Prostate gland (tissue), 2 donors: ENCODE measurements around the gene KRTAP12-4. TPM values are rescaled to one million over a fixed set of nuclear protein-coding genes. Genes with fewer than 3 reads are reported as not detected.
"Not testable (repeated sequence)": the region's sequence is repeated elsewhere in the genome, so short reads cannot be mapped to it uniquely, and the experiment has no call there.

Source experiments
- DNase-seq: peaks from one replicate; pipeline ENCODE4 v3.0.0-alpha.2; 2019; ENCODE audit warnings: low spot score
- H3K27ac ChIP-seq, 2 donors: fragments of 200-600 bp; sonication (generic); 2 replicates each; pipeline ENCODE4 v1.5.1; 2017 to 2019
- H3K27me3 ChIP-seq: fragments of 200-600 bp; sonication (generic); replicated peaks from 2 replicates; pipeline ENCODE4 v1.5.1; 2019; ENCODE audit not compliant: insufficient read depth
- H3K36me3 ChIP-seq, 2 donors: fragments of 200-600 bp; sonication (generic); 1 replicate in 1 of 2; 2 replicates in 1 of 2; pipeline versions ENCODE4 v1.5.1 to v1.8.1; 2017 to 2019
- H3K4me1 ChIP-seq: fragments of 200-600 bp; sonication (generic); replicated peaks from 2 replicates; pipeline ENCODE4 v1.5.1; 2019
- H3K4me3 ChIP-seq, 2 donors: fragments of 200-600 bp; sonication (generic); 2 replicates each; pipeline ENCODE4 v1.5.1; 2017 to 2019
- H3K9me3 ChIP-seq: fragments of 200-600 bp; sonication (generic); 2 replicates; pipeline ENCODE4 v1.5.1; 2017
- CTCF ChIP-seq, 4 experiments: fragments of 200-600 bp in 2 of 4; fragments of 450-650 bp in 2 of 4; sonication (generic) in 2 of 4; IDR thresholded peaks; 1 replicate in 3 of 4; 2 replicates in 1 of 4; pipeline ENCODE4 v1.5.1; 2016 to 2019; ENCODE audit warnings: antibody characterized with exemption in 4 of 4, mild to moderate bottlenecking in 2 of 4, moderate library complexity in 2 of 4
- POLR2A ChIP-seq: fragments of 450-650 bp; IDR thresholded peaks from one replicate; pipeline ENCODE4 v1.6.1; 2016; ENCODE audit warnings: antibody characterized with exemption, mild to moderate bottlenecking
- POLR2AphosphoS5 ChIP-seq: sonication (generic); formaldehyde crosslinking; IDR thresholded peaks from one replicate; pipeline ENCODE4 v1.6.1; 2017; ENCODE audit warnings: antibody characterized with exemption
- WGBS: methylation state at CpG from one replicate; pipeline ENCODE4 v1.1.5; 2018; 5-methylcytosine and 5-hydroxymethylcytosine counted together
- intact Hi-C: fragments of 100-400 bp; cut with DNase I; formaldehyde crosslinking; loops from one replicate; pipeline ENCODE4 v1.14.2; 2022
- total RNA-seq, 2 donors: library from RNA; depleted of rRNA; stranded (reverse); fragments of >200 nt; gene quantifications; one replicate each; pipeline ENCODE4 v1.1.0, GENCODE V29; 2016

KRTAP12-4 gene
- total RNA-seq, 2 donors from 2014 or later = not detected

DNA sequence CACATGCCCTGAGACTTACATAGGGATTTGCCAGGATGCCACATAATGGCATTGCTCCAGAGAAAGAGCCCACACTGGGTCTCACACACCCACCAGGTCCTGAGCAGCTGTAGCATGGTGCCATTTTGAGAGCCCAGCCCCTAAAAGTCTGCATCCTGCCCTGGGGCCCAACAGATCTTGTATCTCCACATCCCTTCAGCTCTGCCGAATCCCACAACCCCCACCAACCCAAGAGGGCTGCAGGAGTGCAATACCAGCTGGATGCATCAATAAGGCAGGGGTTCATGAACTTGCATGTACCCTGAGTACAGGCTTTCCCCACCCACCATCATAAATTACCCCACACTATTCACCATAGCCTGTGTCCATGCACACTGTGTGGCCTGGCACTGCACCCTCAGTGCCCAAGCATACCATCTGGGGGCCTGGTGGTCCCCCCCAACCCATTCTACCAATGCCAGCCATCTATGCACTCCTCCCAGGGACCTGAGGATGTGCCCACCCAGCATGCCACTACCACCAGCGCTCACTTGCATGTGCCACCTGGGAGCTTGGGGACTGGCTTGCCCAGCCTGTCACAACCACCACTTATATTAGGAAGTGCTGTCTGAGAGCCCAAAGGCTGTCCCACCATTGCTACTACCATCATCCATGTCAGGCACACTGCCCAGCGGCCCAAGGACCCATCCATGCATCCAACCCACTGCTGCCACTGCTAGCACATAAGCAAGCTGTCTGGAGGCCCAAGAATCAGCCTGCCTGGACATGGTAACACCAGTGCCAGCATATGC, 16.4 kb upstream of the KRTAP12-4 start:
- intact Hi-C loops = no loop called here
- no peaks in the 10 kb centered on the region for H3K27me3 ChIP-seq
- H3K4me3 ChIP-seq = no peak overlapping the region
- DNase-seq = no peak
- H3K4me1 ChIP-seq = no peaks in the 10 kb centered on the region
- no peak for TF ChIP-seq POLR2AphosphoS5
- no peak for TF ChIP-seq POLR2A
- no peak for TF ChIP-seq CTCF (IDR thresholded peaks at IDR 0.05)
- H3K36me3 ChIP-seq = no peaks in the 10 kb centered on the region
- no peak overlapping the region for H3K27ac ChIP-seq
- H3K9me3 ChIP-seq = no peaks in the 10 kb centered on the region
- WGBS = 83% methylated on average over 3 of the region's 3 CpGs

GRCh38 chr21:44667612-44668011, 13.2 kb upstream of the KRTAP12-4 start:
- TF ChIP-seq POLR2A = no peak
- no peak for TF ChIP-seq POLR2AphosphoS5
- TF ChIP-seq CTCF (IDR thresholded peaks at IDR 0.05) = no peak
- DNase-seq = no peak
- intact Hi-C loops = no loop called here
- WGBS = 74% methylated on average over 1 of the region's 1 CpG
- no peaks in the 10 kb centered on the region for H3K9me3 ChIP-seq
- no peak overlapping the region for H3K4me3 ChIP-seq
- H3K27ac ChIP-seq = no peak overlapping the region
- H3K4me1 ChIP-seq = no peaks in the 10 kb centered on the region
- H3K36me3 ChIP-seq = no peaks in the 10 kb centered on the region
- no peaks in the 10 kb centered on the region for H3K27me3 ChIP-seq

DNA sequence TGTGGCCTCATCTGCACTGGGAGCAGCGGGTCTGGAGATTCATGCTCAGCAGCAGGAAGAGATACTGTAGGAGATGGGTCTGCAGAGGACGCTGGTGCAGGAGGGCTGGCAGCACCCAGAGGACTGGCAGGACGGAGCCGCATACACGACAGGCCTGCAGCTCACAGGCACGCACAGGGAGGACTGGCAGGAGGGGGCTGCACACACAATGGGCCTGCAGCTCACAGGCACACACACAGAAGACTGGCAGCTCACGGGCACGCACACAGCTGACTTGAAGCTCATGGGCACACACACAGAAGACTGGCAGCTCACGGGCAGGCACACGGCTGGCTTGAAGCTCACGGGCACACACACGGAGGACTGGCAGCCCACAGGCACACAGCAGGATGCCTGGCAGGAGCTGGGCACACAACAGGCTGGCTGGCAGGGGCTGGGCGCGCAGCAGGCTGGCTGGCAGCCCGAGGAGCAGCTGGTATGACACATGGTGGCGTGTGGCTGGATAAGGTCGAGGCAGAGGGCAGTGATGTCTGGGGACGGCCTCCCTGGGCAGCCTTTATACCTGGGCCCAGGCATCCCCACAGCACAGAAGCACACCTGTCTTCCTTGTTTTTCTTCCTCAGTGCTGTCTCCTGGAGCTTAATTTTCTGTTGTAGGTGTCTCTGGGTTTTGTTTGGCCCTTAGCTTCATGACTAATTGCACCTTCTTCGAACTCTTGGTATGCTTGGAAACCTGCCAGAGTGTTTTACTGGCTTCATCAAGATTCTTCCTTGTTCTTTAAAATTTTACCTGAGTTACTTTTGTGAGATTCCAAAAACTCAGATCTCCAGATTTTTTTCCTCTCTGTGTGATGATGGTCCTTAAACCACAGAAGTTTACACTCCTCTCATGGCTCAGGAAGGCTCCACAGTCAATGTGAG, 12.2 kb upstream of the KRTAP12-4 start, which contains the start of gene KRTAP12-2:
Gene KRTAP12-2, minus strand, starts transcription at position 527 of the 920 bp plus-strand sequence. Its CDS starts 41 bp downstream, at position 486.
- Histone ChIP-seq H3K4me1 (no peaks in the 10 kb centered on the region), H3K27me3 (no peaks in the 10 kb centered on the region), H3K36me3 (no peaks in the 10 kb centered on the region), H3K27ac (no peak within 1 kb of the TSS), H3K9me3 (no peaks in the 10 kb centered on the region), H3K4me3 (no peak within 1 kb of the TSS)
- no peak for DNase-seq
- WGBS = 60% methylated on average over 17 of the region's 19 CpGs
- TF ChIP-seq CTCF (IDR thresholded peaks at IDR 0.05) = no peak
- TF ChIP-seq POLR2AphosphoS5 = no peak
- TF ChIP-seq POLR2A = no peak
- intact Hi-C loops = no loop called here

- no peaks in the 10 kb centered on the region for H3K4me1 ChIP-seq
- H3K9me3 ChIP-seq = no peaks in the 10 kb centered on the region
- H3K27ac ChIP-seq = no peak overlapping the region
- 82% methylated on average over 5 of the region's 5 CpGs for WGBS
- no peaks in the 10 kb centered on the region for H3K36me3 ChIP-seq
- H3K27me3 ChIP-seq = no peaks in the 10 kb centered on the region
- no peak for TF ChIP-seq POLR2A
- TF ChIP-seq POLR2AphosphoS5 = no peak
- no peak for TF ChIP-seq CTCF (IDR thresholded peaks at IDR 0.05)
- intact Hi-C loops = no loop called here
- DNase-seq = no peak
- no peak overlapping the region for H3K4me3 ChIP-seq
Measured at GRCh38 chr21:44664691-44665090, 10.2 kb upstream of the KRTAP12-4 start.

DNA sequence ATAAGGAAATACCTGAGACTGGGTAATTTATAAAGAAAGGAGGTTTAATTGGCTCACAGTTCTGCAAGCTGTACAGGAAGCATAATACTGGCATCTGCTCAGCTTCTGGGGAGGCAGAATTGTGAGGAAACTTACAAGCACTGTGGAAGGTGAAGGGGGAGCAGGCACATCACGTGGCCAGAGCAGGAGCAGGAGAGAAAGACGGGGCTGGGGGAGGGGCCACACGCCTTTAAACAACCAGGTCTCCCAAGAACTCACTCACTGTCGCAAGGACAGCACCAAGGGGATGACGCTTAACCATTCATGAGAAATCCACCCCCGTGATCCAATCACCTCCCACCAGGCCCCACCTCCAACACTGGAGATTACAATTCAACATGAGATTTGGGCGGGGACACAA, 7.1 kb upstream of the KRTAP12-4 start:
- H3K27me3 ChIP-seq, H3K27ac ChIP-seq, DNase-seq, H3K4me3 ChIP-seq, H3K9me3 ChIP-seq, H3K36me3 ChIP-seq, intact Hi-C loops, H3K4me1 ChIP-seq: not testable (repeated sequence)
- WGBS = 63% methylated on average over 7 of the region's 7 CpGs
